Measurements from ENCODE around the gene RUFY2.

RUFY2 gene

GRCh38 chr10:68336754-68337351 is 70.2 kb downstream of the RUFY2 start:
- TF ChIP-seq, protein P1, sequence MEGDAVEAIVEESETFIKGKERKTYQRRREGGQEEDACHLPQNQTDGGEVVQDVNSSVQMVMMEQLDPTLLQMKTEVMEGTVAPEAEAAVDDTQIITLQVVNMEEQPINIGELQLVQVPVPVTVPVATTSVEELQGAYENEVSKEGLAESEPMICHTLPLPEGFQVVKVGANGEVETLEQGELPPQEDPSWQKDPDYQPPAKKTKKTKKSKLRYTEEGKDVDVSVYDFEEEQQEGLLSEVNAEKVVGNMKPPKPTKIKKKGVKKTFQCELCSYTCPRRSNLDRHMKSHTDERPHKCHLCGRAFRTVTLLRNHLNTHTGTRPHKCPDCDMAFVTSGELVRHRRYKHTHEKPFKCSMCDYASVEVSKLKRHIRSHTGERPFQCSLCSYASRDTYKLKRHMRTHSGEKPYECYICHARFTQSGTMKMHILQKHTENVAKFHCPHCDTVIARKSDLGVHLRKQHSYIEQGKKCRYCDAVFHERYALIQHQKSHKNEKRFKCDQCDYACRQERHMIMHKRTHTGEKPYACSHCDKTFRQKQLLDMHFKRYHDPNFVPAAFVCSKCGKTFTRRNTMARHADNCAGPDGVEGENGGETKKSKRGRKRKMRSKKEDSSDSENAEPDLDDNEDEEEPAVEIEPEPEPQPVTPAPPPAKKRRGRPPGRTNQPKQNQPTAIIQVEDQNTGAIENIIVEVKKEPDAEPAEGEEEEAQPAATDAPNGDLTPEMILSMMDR (IDR thresholded peaks at IDR 0.05; ENCODE audit: low read depth, low read length) = no peak
- no peak overlapping the region; the same call in 1 of the 2 replicates for H3K4me3 ChIP-seq (ENCODE audit: low read depth, low read length)
- DNase-seq = no peak
- peaks cover 6% of the 10 kb centered on the region for H3K4me1 ChIP-seq
- peaks cover 77% of the 10 kb centered on the region for H3K36me3 ChIP-seq
- no peaks in the 10 kb centered on the region for H3K9me3 ChIP-seq
- H3K27me3 ChIP-seq = no peaks in the 10 kb centered on the region

- peaks cover 6% of the 10 kb centered on the region for H3K4me1 ChIP-seq
- no peak for DNase-seq
- TF ChIP-seq, protein P1 (IDR thresholded peaks at IDR 0.05; ENCODE audit: low read depth, low read length) = no peak
- H3K9me3 ChIP-seq = no peaks in the 10 kb centered on the region; the same call in 1 of the 2 replicates
- peak overlapping the region; percentile 98 for H3K4me3 ChIP-seq (ENCODE audit: low read depth, low read length)
- peaks cover 57% of the 10 kb centered on the region for H3K36me3 ChIP-seq
- H3K27me3 ChIP-seq = no peaks in the 10 kb centered on the region
These were observed 72.2 kb downstream of the RUFY2 start for GRCh38 chr10:68334672-68335467.

DNA sequence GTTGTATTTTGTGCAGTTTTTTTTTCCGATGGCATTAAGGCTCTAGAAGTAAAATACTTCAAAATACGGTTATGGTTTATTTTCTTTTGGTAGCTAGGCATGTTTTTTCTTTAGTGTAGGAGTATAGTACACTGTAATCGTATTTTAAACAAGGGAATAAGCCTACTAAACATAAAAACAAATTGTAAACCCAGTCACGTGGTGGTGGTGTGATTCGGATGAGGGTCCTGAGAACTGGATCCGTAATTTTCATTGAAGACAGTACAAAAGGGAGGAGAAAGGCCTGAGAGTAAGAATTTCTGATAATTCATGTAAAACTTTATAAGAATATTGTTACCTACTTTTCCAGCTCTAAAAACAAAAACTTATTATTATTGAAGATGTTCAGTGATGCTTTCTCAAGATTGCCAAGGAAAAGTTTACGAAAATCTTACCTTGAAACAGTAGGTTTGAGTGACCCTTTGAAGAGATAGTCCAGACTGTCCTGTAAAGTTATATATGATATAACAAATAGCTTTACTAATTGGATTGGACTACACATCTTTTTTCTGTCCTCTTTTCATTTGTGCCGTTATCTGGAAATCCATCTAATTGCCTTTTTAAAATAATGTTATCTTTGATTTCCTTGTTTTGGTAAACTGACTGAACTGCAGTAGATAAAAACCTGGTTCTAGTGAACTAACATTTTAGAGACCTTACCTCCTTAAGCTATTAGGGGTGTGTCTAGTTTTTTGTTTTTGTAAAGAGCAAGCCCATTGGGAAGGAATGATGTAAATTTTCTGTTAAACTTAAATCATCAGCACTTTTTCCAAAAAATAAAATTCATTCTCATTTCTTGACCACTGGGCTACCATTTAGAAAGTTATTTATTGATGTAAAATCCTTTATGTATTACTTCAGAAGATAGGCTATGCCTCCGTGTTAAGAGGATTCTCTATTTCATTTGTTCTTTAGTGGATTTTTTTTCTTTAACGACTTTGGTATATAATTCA is 73.3 kb downstream of the RUFY2 start:
- Histone ChIP-seq H3K27me3 (no peaks in the 10 kb centered on the region), H3K4me3 (ENCODE audit: low read depth, low read length) (peak overlapping the region; percentile 98), H3K4me1 (peaks cover 8% of the 10 kb centered on the region), H3K36me3 (peaks cover 45% of the 10 kb centered on the region), H3K9me3 (no peaks in the 10 kb centered on the region; the same call in 1 of the 2 replicates)
- DNase-seq = no peak
- TF ChIP-seq, protein P1 (IDR thresholded peaks at IDR 0.05; ENCODE audit: low read depth, low read length) = no peak

DNA sequence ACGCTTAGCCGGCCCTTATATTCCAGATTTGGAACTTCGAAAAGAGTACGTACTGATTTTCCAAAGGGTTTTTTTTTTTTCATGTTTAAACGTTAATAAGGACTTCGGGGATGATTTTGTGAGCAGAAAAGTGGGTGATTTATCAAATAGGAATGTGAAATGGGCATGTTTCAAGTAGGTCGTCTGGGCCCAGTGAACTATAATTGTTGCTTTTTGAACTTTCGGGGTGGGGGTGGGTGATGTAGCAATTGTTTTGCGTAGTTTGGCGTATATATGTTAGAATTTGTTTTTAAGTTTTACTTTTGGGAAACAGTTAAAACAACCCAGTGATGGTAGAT is 74.0 kb downstream of the RUFY2 start:
- TF ChIP-seq, protein P1 (IDR thresholded peaks at IDR 0.05; ENCODE audit: low read depth, low read length) = no peak
- no peaks in the 10 kb centered on the region for H3K27me3 ChIP-seq
- H3K4me3 ChIP-seq (ENCODE audit: low read depth, low read length) = peak overlapping the region; percentile 98
- peaks cover 38% of the 10 kb centered on the region for H3K36me3 ChIP-seq
- peaks cover 13% of the 10 kb centered on the region for H3K4me1 ChIP-seq
- DNase-seq = no peak
- H3K9me3 ChIP-seq = no peaks in the 10 kb centered on the region; the same call in 1 of the 2 replicates

- Histone ChIP-seq H3K9me3 (no peaks in the 10 kb centered on the region; the same call in 1 of the 2 replicates), H3K4me1 (peaks cover 13% of the 10 kb centered on the region), H3K4me3 (ENCODE audit: low read depth, low read length) (peak within 1 kb of the TSS; percentile 98), H3K36me3 (peaks cover 33% of the 10 kb centered on the region), H3K27me3 (no peaks in the 10 kb centered on the region)
- peak; percentile 87 for DNase-seq
- TF ChIP-seq, protein P1 (IDR thresholded peaks at IDR 0.05; ENCODE audit: low read depth, low read length) = peak; percentile 55
These were observed 74.6 kb downstream of the RUFY2 start, which contains the start of gene PBLD for GRCh38 chr10:68332259-68333057. Gene PBLD, minus strand, starts transcription at chr10:68332928. Its CDS starts 26,084 bp downstream, at chr10:68306844.
